SU-DHL-6 (cell line): ENCODE results near the gene ITIH5.

Source experiments
- H2AFZ ChIP-seq: fragments of 200-600 bp; sonication (generic); 2 replicates; pipeline ENCODE4 v1.6.1; 2014; ENCODE audit warnings: low read depth, mild to moderate bottlenecking, moderate library complexity, mixed read lengths, antibody characterized with exemption, low read length; ENCODE audit not compliant: severe bottlenecking
- H3F3A ChIP-seq: fragments of 200-600 bp; shearing (Covaris generic); 2 replicates; pipeline ENCODE4 v1.6.0; 2016; ENCODE audit warnings: antibody characterized with exemption, mild to moderate bottlenecking; ENCODE audit not compliant: insufficient read depth
- H3K27ac ChIP-seq: fragments of 200-600 bp; sonication (generic); 2 replicates; pipeline ENCODE4 v1.5.1; 2016; ENCODE audit warnings: low read depth, mild to moderate bottlenecking, low read length, moderate library complexity, mixed read lengths
- H3K27me3 ChIP-seq: fragments of 200-600 bp; sonication (generic), shearing (Covaris generic); 2 replicates; pipeline ENCODE4 v1.6.0; 2014; ENCODE audit warnings: mild to moderate bottlenecking, low read length
- H3K36me3 ChIP-seq: fragments of 200-600 bp; sonication (generic); 2 replicates; pipeline ENCODE4 v1.6.1; 2014; ENCODE audit warnings: mild to moderate bottlenecking, low read length, mixed read lengths
- H3K4me2 ChIP-seq: fragments of 300-600, 200-600 bp; shearing (Covaris generic), sonication (generic); 2 replicates; pipeline ENCODE4 v1.6.0; 2014; ENCODE audit warnings: low read length, low read depth, mild to moderate bottlenecking; ENCODE audit not compliant: poor library complexity, severe bottlenecking
- H3K4me3 ChIP-seq: fragments of 200-600 bp; sonication (generic); 2 replicates; pipeline ENCODE4 v1.5.1; 2014; ENCODE audit warnings: antibody characterized with exemption, low read length, mild to moderate bottlenecking, mixed read lengths; ENCODE audit not compliant: insufficient read depth, poor library complexity, severe bottlenecking
- H3K79me2 ChIP-seq: fragments of 200-600 bp; sonication (generic); 2 replicates; pipeline ENCODE4 v1.6.1; 2014; ENCODE audit warnings: mild to moderate bottlenecking, low read length, moderate library complexity; ENCODE audit not compliant: insufficient read depth
- H3K9ac ChIP-seq: fragments of 200-600 bp; sonication (generic); 2 replicates; pipeline ENCODE4 v1.7.0; 2014; ENCODE audit warnings: mild to moderate bottlenecking, low read length
- H3K9me2 ChIP-seq: fragments of 200-600 bp; sonication (generic); replicated peaks from 2 replicates; pipeline ENCODE4 v1.6.1; 2014; ENCODE audit warnings: low read length; ENCODE audit not compliant: insufficient read depth
- H3K9me3 ChIP-seq: fragments of 200-600 bp; sonication (generic); 2 replicates; pipeline ENCODE4 v1.6.1; 2014; ENCODE audit warnings: low read length, mixed read lengths; ENCODE audit not compliant: insufficient read depth
- H4K20me1 ChIP-seq: fragments of 200-600 bp; sonication (generic); 2 replicates; pipeline ENCODE4 v1.6.1; 2014; ENCODE audit warnings: low read depth, mild to moderate bottlenecking, antibody characterized with exemption, low read length, moderate library complexity, mixed read lengths
- CTCF ChIP-seq: fragments of 200-600 bp; sonication (generic); IDR thresholded peaks from one replicate; pipeline ENCODE4 v1.5.1; 2017; ENCODE audit warnings: antibody characterized with exemption, mild to moderate bottlenecking, low read length, moderate library complexity; ENCODE audit not compliant: insufficient read depth, poor library complexity, severe bottlenecking
- EZH2phosphoT487 ChIP-seq: fragments of 200-600 bp; sonication (generic), shearing (Covaris generic); conservative IDR thresholded peaks from 2 replicates; pipeline ENCODE4 v1.6.1; 2018; ENCODE audit warnings: mild to moderate bottlenecking, antibody characterized with exemption, low read length, moderate library complexity, mixed read lengths

ITIH5 gene

GRCh38 chr10:7585228-7585627 is 81.5 kb downstream of the ITIH5 start:
- Histone ChIP-seq H3K36me3 (no peaks in the 10 kb centered on the region), H3K27me3 (no peaks in the 10 kb centered on the region)
- TF ChIP-seq EZH2phosphoT487 (no peak), CTCF (no peak)

GRCh38 chr10:7583626-7584025 is 83.1 kb downstream of the ITIH5 start:
- Histone ChIP-seq H3K79me2 (no peaks in the 10 kb centered on the region), H3K9ac (no peak overlapping the region)
- TF ChIP-seq CTCF (no peak), EZH2phosphoT487 (no peak)

More at GRCh38 chr10:7585228-7585627, 81.5 kb downstream of the ITIH5 start:
- H3K79me2 ChIP-seq: no peaks in the 10 kb centered on the region
- no peaks in the 10 kb centered on the region for H3K9me3 ChIP-seq
- no peaks in the 10 kb centered on the region for H3F3A ChIP-seq
- no peak overlapping the region for H2AFZ ChIP-seq
- H3K4me3 ChIP-seq: no peak overlapping the region
- no peaks in the 10 kb centered on the region for H3K9me2 ChIP-seq
- H4K20me1 ChIP-seq: no peaks in the 10 kb centered on the region
- H3K9ac ChIP-seq: no peak overlapping the region
- H3K4me2 ChIP-seq: no peak overlapping the region
- no peak overlapping the region for H3K27ac ChIP-seq

GRCh38 chr10:7580520-7580919 is 86.2 kb downstream of the ITIH5 start:
- H4K20me1 ChIP-seq: no peaks in the 10 kb centered on the region
- H3K27me3 ChIP-seq: no peaks in the 10 kb centered on the region
- no peak overlapping the region for H3K27ac ChIP-seq
- no peaks in the 10 kb centered on the region for H3K9me2 ChIP-seq
- H3K4me3 ChIP-seq: no peak overlapping the region
- H3K9me3 ChIP-seq: no peaks in the 10 kb centered on the region
- TF ChIP-seq EZH2phosphoT487 (no peak), CTCF (no peak)
- no peak overlapping the region for H3K4me2 ChIP-seq
- H3F3A ChIP-seq: no peaks in the 10 kb centered on the region
- H2AFZ ChIP-seq: no peak overlapping the region
- no peak overlapping the region for H3K9ac ChIP-seq
- H3K36me3 ChIP-seq: no peaks in the 10 kb centered on the region
- H3K79me2 ChIP-seq: no peaks in the 10 kb centered on the region

More at GRCh38 chr10:7583626-7584025, 83.1 kb downstream of the ITIH5 start:
- Histone ChIP-seq H4K20me1 (no peaks in the 10 kb centered on the region), H3K27ac (no peak overlapping the region), H3F3A (no peaks in the 10 kb centered on the region), H3K27me3 (no peaks in the 10 kb centered on the region), H2AFZ (no peak overlapping the region), H3K36me3 (no peaks in the 10 kb centered on the region), H3K4me3 (no peak overlapping the region), H3K4me2 (no peak overlapping the region), H3K9me2 (no peaks in the 10 kb centered on the region), H3K9me3 (no peaks in the 10 kb centered on the region)
